ENCODE data around the gene MAP2K5. TPM values are rescaled to one million over a fixed set of nuclear protein-coding genes. Genes with fewer than 3 reads are reported as not detected.

MAP2K5 gene
- total and polyA plus RNA-seq, 10 of the 15 experiments (the other 5 are each of a cell fraction or from before 2014, with no cell fraction given), result 1.3 to 19.4 (median 9.6) TPM

GRCh38 chr15:67771189-67771800, 228.8 kb downstream of the MAP2K5 start:
- in situ Hi-C loops (cut with MboI) (no loop called here), intact Hi-C loops (cut with micrococcal nuclease; ENCODE audit: unreplicated experiment) (no loop called here)
- Histone ChIP-seq H3K79me2 (ENCODE audit: control insufficient read depth, insufficient read depth, low read length) (no peaks in the 10 kb centered on the region), H3K4me2 (ENCODE audit: control insufficient read depth, insufficient read depth) (no peak overlapping the region), H3K27ac (ENCODE audit: control insufficient read depth, insufficient read depth) (no peak overlapping the region), H3K4me3 (no peak overlapping the region), H3K4me1 (ENCODE audit: control insufficient read depth, insufficient read depth, low read length) (no peaks in the 10 kb centered on the region), H2AFZ (ENCODE audit: control insufficient read depth, low read depth, low read length) (no peak overlapping the region), H4K20me1 (ENCODE audit: control insufficient read depth, insufficient read depth) (no peaks in the 10 kb centered on the region), H3K27me3 (replicated peaks in 1 of 2; ENCODE audit: control insufficient read depth in 2 of 2, insufficient read depth in 2 of 2, low read length in 1 of 2) (no peaks in the 10 kb centered on the region), H3K9ac (ENCODE audit: control insufficient read depth, insufficient read depth, low read length) (no peak overlapping the region), H3K36me3 (ENCODE audit: control insufficient read depth in 2 of 2, insufficient read depth in 2 of 2, low read length in 1 of 2) (no peaks in the 10 kb centered on the region), H3K9me3 (replicated peaks; ENCODE audit: control insufficient read depth, insufficient read depth, low read length) (no peaks in the 10 kb centered on the region)
- TF ChIP-seq ZNF274 (IDR thresholded peaks at IDR 0.05; ENCODE audit: insufficient read depth, insufficient read length) (no peak), HSF1 (IDR thresholded peaks at IDR 0.05; ENCODE audit: low read depth, low read length) (no peak), POLR2AphosphoS2 (IDR thresholded peaks at IDR 0.05; ENCODE audit: low read depth, low read length) (no peak), TBL1XR1 (IDR thresholded peaks at IDR 0.05; ENCODE audit: low read depth, low read length) (no peak), PAX8 (IDR thresholded peaks at IDR 0.05) (no peak), RB1 (IDR thresholded peaks at IDR 0.05; ENCODE audit: borderline replicate concordance) (no peak), YBX1 (IDR thresholded peaks at IDR 0.05) (no peak), USF1 (IDR thresholded peaks at IDR 0.05; ENCODE audit: borderline replicate concordance, extremely low read length, insufficient read depth, low read depth, low read length) (no peak), ATF7 (IDR thresholded peaks at IDR 0.05; ENCODE audit: low read depth) (no peak), HCFC1 (IDR thresholded peaks at IDR 0.05; ENCODE audit: low read length) (no peak), NFYA (IDR thresholded peaks at IDR 0.05; ENCODE audit: borderline replicate concordance, low read depth, low read length) (no peak), YY1 (IDR thresholded peaks at IDR 0.05; ENCODE audit: low read depth, low read length) (no peak), RBBP5 (conservative IDR thresholded peaks at IDR 0.05) (no peak), ASH2L (IDR thresholded peaks at IDR 0.05; ENCODE audit: borderline replicate concordance, low read depth) (no peak), POLR2AphosphoS5 (IDR thresholded peaks at IDR 0.05; ENCODE audit: low read length) (no peak), IKZF2 (IDR thresholded peaks at IDR 0.05) (no peak), JUNB (IDR thresholded peaks at IDR 0.05) (no peak), PBX3 (IDR thresholded peaks at IDR 0.05; ENCODE audit: insufficient replicate concordance, low read depth, low read length) (no peak), NBN (IDR thresholded peaks at IDR 0.05) (no peak)
- ATAC-seq (no peak), DNase-seq (ENCODE audit: low read depth, low spot score) (no peak), FAIRE-seq (no peak)
- CTCF ChIA-PET, result interaction anchor here (1.1 to 1.8 kb wide), 2 partner anchors 12 to 14 kb away, joined by 3 to 6 read pairs; no protein-coding TSS in a partner anchor
- BruUV-seq (replicated peaks), result no TSS peak
- RAD21 ChIA-PET (ENCODE audit: unreplicated experiment), result no interaction called here
- SMC1A ChIA-PET (ENCODE audit: uncharacterized antibody, unreplicated experiment), result interaction anchor here (0.8 to 3.0 kb wide), 7 partner anchors 8 to 227 kb away, joined by 3 to 14 read pairs (median 3); no protein-coding TSS in a partner anchor
- POLR2A ChIA-PET, result no interaction called here
- WGBS (ENCODE audit: insufficient coverage, insufficient replicate concordance, low lambda C conversion rate, missing lambda C conversion rate), result 81% methylated on average over 7 of the region's 7 CpGs

All from GM12878 (cell line).